ENCODE measurements around the gene SYTL1. TPM values are rescaled to one million over a fixed set of nuclear protein-coding genes. Genes with fewer than 3 reads are reported as not detected.

The SYTL1 gene, protein sequence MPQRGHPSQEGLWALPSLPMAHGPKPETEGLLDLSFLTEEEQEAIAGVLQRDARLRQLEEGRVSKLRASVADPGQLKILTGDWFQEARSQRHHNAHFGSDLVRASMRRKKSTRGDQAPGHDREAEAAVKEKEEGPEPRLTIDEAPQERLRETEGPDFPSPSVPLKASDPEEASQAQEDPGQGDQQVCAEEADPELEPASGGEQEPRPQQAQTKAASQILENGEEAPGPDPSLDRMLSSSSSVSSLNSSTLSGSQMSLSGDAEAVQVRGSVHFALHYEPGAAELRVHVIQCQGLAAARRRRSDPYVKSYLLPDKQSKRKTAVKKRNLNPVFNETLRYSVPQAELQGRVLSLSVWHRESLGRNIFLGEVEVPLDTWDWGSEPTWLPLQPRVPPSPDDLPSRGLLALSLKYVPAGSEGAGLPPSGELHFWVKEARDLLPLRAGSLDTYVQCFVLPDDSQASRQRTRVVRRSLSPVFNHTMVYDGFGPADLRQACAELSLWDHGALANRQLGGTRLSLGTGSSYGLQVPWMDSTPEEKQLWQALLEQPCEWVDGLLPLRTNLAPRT
- 75.9 TPM for total RNA-seq (2021; ENCODE audit: unreplicated experiment)
- 85.9 and 88.7 TPM in 2 replicates for polyA plus RNA-seq (2012)
- percentile 80 among the genes with signal in this experiment for Bru-seq, nascent RNA
- percentile 90 among the genes with signal in this experiment for BruChase-seq, experiment 1, labeled RNA remaining after a 6-hour chase
- BruChase-seq, experiment 2, labeled RNA remaining after a 2-hour chase: percentile 91 among the genes with signal in this experiment
- long read RNA-seq, transcript SYTL1-209 (4 exons, 793 nt): minor isoform, 12 of 97 reads
- long read RNA-seq, transcript SYTL1-210 (15 exons, 1,878 nt): major isoform, 20 of 97 reads
- long read RNA-seq, transcript SYTL1-201 (15 exons, 1,900 nt): minor isoform, 6 of 97 reads
- long read RNA-seq, partial matches to known transcripts: 16 of 97 reads
- long read RNA-seq, other reads (novel, unspliced or antisense): 42 of 97 reads

DNA sequence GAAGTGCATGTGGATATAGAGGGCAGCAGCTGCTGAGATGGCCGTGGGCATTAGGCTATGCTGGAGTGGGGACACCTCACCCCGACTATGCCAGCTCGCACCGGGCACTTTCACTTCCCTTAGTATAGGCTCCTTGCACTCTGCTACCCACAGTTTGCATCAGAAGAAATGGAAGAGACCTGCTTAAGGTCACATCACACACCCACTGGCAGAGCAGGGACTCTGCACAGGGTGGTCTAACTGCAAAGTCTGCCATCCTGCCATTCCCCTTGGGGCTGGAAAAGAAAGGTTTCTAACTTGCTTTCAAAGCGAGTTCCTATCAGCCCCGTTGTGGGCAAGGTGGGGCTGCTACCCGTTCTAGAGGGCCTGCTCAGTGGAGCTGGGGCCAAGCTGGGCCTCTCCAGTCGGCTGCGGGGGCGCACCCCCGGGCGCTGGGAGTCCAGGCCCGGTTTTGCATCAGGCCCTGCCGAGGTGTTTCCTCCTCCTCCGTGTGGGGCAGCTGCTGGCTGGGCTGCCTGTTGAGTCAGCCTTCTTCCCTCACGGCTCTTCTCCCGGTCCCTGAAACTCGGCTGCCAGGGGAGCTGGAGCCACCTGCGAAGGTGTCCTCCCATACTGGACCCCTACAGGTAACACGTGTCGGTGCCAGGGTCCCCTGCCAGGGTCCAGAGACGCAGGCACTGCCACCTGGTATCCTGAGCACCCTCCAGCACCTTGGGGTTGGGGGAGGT, at the start of gene SYTL1:
TSS of gene SYTL1 (plus strand) at position 498 of the 728 bp plus-strand sequence. CDS start 3,313 bp downstream, outside the sequence.
- H3K4me2 ChIP-seq (ENCODE audit: low read length): peak within 1 kb of the TSS; percentile 95
- no peaks in the 10 kb centered on the region for H3K9me2 ChIP-seq (ENCODE audit: insufficient read depth)
- no peak within 1 kb of the TSS for H2AFZ ChIP-seq (ENCODE audit: low read depth, low read length, poor library complexity, severe bottlenecking)
- no peaks in the 10 kb centered on the region for H4K20me1 ChIP-seq (ENCODE audit: insufficient read depth)
- peaks cover 21% of the 10 kb centered on the region; the same call in 1 of the 2 replicates for H3K79me2 ChIP-seq (ENCODE audit: insufficient read depth, low read length)
- H3K4me1 ChIP-seq (ENCODE audit: control insufficient read depth in 1 of 2, insufficient read depth in 2 of 2, low read length in 2 of 2): peaks cover 24 to 61% of the 10 kb centered on the region in 2 experiments
- H3K27ac ChIP-seq (ENCODE audit: low read depth, low read length): peak within 1 kb of the TSS; percentile 95
- 0 out of 4 replicates have a peak, but pooled peaks cover 0 to under 1% of the 10 kb centered on the region in 2 experiments for H3K36me3 ChIP-seq (ENCODE audit: control insufficient read depth in 1 of 2, insufficient read depth in 2 of 2, low read length in 2 of 2)
- peak within 1 kb of the TSS; percentile 80 to 91 for H3K4me3 ChIP-seq (replicated peaks in 1 of 2; ENCODE audit: low read depth in 1 of 2, low read length in 2 of 2)
- H3K9me3 ChIP-seq (ENCODE audit: control insufficient read depth in 1 of 2, insufficient read depth in 1 of 2, low read depth in 1 of 2, low read length in 2 of 2): no peaks in the 10 kb centered on the region
- no TSS peak for BruUV-seq (replicated peaks)
- peak; percentile 70 for ATAC-seq
- ChIA-PET POLR2A (interaction anchor here (0.6 to 2.8 kb wide), 7 partner anchors 7 to 227 kb away, joined by 3 to 10 read pairs (median 5); no protein-coding TSS in a partner anchor), CTCF (interaction anchor here (0.7 to 2.2 kb wide), 5 partner anchors 9 to 50 kb away, joined by 3 to 13 read pairs (median 5); partner anchors contain the start of gene MAP3K6), RAD21 (ENCODE audit: low non-redundant PET in 1 of 2, low total read pairs in 2 of 2, uncharacterized antibody in 2 of 2, unreplicated experiment in 2 of 2) (interaction anchor here in 1 of 2 experiments (1.9 kb wide), 1 partner anchor 16 kb away, joined by 5 read pairs; no protein-coding TSS in a partner anchor)
- peak; percentile 63 for DNase-seq (ENCODE audit: low read depth, low spot score)
- H3K27me3 ChIP-seq (ENCODE audit: insufficient read depth, low read length): no peaks in the 10 kb centered on the region
- intact Hi-C loops (cut with micrococcal nuclease): loop anchor here (1.0 kb wide), 1 partner anchor 8 kb away; no protein-coding TSS in a partner anchor
- H3K9ac ChIP-seq (ENCODE audit: low read length): peak within 1 kb of the TSS; percentile 75
- peak; percentile 81 for TF ChIP-seq POLR2AphosphoS5 (IDR thresholded peaks at IDR 0.05; ENCODE audit: low read depth, low read length)
- no peak for TF ChIP-seq EZH2 (IDR thresholded peaks at IDR 0.05)
- TF ChIP-seq ZFX (IDR thresholded peaks at IDR 0.05): peak; percentile 63; the same call in 1 of the 2 replicates
- TF ChIP-seq, protein P1, sequence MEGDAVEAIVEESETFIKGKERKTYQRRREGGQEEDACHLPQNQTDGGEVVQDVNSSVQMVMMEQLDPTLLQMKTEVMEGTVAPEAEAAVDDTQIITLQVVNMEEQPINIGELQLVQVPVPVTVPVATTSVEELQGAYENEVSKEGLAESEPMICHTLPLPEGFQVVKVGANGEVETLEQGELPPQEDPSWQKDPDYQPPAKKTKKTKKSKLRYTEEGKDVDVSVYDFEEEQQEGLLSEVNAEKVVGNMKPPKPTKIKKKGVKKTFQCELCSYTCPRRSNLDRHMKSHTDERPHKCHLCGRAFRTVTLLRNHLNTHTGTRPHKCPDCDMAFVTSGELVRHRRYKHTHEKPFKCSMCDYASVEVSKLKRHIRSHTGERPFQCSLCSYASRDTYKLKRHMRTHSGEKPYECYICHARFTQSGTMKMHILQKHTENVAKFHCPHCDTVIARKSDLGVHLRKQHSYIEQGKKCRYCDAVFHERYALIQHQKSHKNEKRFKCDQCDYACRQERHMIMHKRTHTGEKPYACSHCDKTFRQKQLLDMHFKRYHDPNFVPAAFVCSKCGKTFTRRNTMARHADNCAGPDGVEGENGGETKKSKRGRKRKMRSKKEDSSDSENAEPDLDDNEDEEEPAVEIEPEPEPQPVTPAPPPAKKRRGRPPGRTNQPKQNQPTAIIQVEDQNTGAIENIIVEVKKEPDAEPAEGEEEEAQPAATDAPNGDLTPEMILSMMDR (IDR thresholded peaks at IDR 0.05 in 2 of 3, conservative IDR thresholded peaks at IDR 0.05 in 1 of 3; ENCODE audit: borderline replicate concordance in 1 of 3, insufficient read depth in 1 of 3, low read depth in 2 of 3, low read length in 2 of 3): no peak
- TF ChIP-seq, protein P2, sequence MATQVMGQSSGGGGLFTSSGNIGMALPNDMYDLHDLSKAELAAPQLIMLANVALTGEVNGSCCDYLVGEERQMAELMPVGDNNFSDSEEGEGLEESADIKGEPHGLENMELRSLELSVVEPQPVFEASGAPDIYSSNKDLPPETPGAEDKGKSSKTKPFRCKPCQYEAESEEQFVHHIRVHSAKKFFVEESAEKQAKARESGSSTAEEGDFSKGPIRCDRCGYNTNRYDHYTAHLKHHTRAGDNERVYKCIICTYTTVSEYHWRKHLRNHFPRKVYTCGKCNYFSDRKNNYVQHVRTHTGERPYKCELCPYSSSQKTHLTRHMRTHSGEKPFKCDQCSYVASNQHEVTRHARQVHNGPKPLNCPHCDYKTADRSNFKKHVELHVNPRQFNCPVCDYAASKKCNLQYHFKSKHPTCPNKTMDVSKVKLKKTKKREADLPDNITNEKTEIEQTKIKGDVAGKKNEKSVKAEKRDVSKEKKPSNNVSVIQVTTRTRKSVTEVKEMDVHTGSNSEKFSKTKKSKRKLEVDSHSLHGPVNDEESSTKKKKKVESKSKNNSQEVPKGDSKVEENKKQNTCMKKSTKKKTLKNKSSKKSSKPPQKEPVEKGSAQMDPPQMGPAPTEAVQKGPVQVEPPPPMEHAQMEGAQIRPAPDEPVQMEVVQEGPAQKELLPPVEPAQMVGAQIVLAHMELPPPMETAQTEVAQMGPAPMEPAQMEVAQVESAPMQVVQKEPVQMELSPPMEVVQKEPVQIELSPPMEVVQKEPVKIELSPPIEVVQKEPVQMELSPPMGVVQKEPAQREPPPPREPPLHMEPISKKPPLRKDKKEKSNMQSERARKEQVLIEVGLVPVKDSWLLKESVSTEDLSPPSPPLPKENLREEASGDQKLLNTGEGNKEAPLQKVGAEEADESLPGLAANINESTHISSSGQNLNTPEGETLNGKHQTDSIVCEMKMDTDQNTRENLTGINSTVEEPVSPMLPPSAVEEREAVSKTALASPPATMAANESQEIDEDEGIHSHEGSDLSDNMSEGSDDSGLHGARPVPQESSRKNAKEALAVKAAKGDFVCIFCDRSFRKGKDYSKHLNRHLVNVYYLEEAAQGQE (IDR thresholded peaks at IDR 0.05; ENCODE audit: low read depth): no peak
- no peak for TF ChIP-seq SP1 (IDR thresholded peaks at IDR 0.05; ENCODE audit: low read depth)
- TF ChIP-seq EZH2phosphoT487 (IDR thresholded peaks at IDR 0.05; ENCODE audit: borderline replicate concordance): no peak
- no peak for TF ChIP-seq ELF1 (IDR thresholded peaks at IDR 0.05; ENCODE audit: borderline replicate concordance, low read depth)
- TF ChIP-seq, protein P3, sequence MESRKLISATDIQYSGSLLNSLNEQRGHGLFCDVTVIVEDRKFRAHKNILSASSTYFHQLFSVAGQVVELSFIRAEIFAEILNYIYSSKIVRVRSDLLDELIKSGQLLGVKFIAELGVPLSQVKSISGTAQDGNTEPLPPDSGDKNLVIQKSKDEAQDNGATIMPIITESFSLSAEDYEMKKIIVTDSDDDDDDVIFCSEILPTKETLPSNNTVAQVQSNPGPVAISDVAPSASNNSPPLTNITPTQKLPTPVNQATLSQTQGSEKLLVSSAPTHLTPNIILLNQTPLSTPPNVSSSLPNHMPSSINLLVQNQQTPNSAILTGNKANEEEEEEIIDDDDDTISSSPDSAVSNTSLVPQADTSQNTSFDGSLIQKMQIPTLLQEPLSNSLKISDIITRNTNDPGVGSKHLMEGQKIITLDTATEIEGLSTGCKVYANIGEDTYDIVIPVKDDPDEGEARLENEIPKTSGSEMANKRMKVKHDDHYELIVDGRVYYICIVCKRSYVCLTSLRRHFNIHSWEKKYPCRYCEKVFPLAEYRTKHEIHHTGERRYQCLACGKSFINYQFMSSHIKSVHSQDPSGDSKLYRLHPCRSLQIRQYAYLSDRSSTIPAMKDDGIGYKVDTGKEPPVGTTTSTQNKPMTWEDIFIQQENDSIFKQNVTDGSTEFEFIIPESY (IDR thresholded peaks at IDR 0.05; ENCODE audit: extremely low read depth, insufficient replicate concordance, low read length): no peak
- TF ChIP-seq, protein P4, sequence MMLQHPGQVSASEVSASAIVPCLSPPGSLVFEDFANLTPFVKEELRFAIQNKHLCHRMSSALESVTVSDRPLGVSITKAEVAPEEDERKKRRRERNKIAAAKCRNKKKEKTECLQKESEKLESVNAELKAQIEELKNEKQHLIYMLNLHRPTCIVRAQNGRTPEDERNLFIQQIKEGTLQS (IDR thresholded peaks at IDR 0.05): no peak
- TF ChIP-seq POLR2A (IDR thresholded peaks at IDR 0.05; ENCODE audit: borderline replicate concordance, extremely low read depth, insufficient read depth, insufficient read length): peak; percentile 29
- TF ChIP-seq FOSL1 (IDR thresholded peaks at IDR 0.05; ENCODE audit: low read depth): no peak
